Uterus (tissue), 4 donors: ENCODE data around the gene KIAA1143. TPM values are rescaled to one million over a fixed set of nuclear protein-coding genes. Genes with fewer than 3 reads are reported as not detected.

Experiments
- DNase-seq, 2 donors: peaks; one replicate each; pipeline ENCODE4 v3.0.0-alpha.2; 2019 to 2020
- H3K27ac ChIP-seq, 2 donors: fragments of 200-600 bp; sonication (generic); 1 replicate in 1 of 2; 2 replicates in 1 of 2; pipeline ENCODE4 v1.5.1; 2016 to 2018
- H3K27me3 ChIP-seq, 2 donors: fragments of 200-600 bp; sonication (generic); one replicate each; pipeline ENCODE4 v1.5.1; 2018 to 2019; ENCODE audit warnings: control low read depth in 1 of 2
- H3K36me3 ChIP-seq, 2 donors: fragments of 200-600 bp; sonication (generic); one replicate each; pipeline ENCODE4 v1.5.1; 2019; ENCODE audit warnings: control low read depth in 1 of 2
- H3K4me1 ChIP-seq, 2 donors: fragments of 200-600 bp; sonication (generic); one replicate each; pipeline ENCODE4 v1.5.1; 2018 to 2019; ENCODE audit warnings: control low read depth in 1 of 2
- H3K4me3 ChIP-seq, 2 donors: fragments of 200-600 bp; sonication (generic); 1 replicate in 1 of 2; 2 replicates in 1 of 2; pipeline ENCODE4 v1.5.1; 2018 to 2019; ENCODE audit warnings: mild to moderate bottlenecking in 1 of 2
- H3K9me3 ChIP-seq, 2 donors: fragments of 200-600 bp; sonication (generic); one replicate each; pipeline ENCODE4 v1.5.1; 2019; ENCODE audit warnings: control low read depth in 1 of 2
- CTCF ChIP-seq, 4 experiments: fragments of 200-600 bp in 2 of 4; fragments of 450-650 bp in 2 of 4; sonication (generic) in 2 of 4; IDR thresholded peaks; one replicate each; pipeline ENCODE4 v1.5.1; 2016 to 2019; ENCODE audit warnings: antibody characterized with exemption in 4 of 4, mild to moderate bottlenecking in 2 of 4, moderate library complexity in 1 of 4
- POLR2A ChIP-seq, 2 donors: fragments of 450-650 bp; IDR thresholded peaks; one replicate each; pipeline ENCODE4 v1.6.1; 2016; ENCODE audit warnings: antibody characterized with exemption in 2 of 2, mild to moderate bottlenecking in 1 of 2, moderate library complexity in 1 of 2
- intact Hi-C: fragments of 100-400 bp; cut with DNase I; formaldehyde crosslinking; loops from one replicate; pipeline ENCODE4 v1.15.1; 2023; ENCODE audit warnings: low total_unique reads
- total RNA-seq, 4 donors: library from RNA; depleted of rRNA in 3 of 4; stranded (reverse); fragments of >200 nt in 3 of 4; gene quantifications; one replicate each; pipeline versions ENCODE4 v1.1.0 to v1.2.4, GENCODE V29; 2014 to 2023
- donor health status: DM: yes; HTN: yes; CAD: no.

KIAA1143 gene
- total RNA-seq, 4 donors from 2014 or later: 21.5 to 49.6 (median 36.0) TPM

- H3K36me3 ChIP-seq: no peaks in the 10 kb centered on the region
- H3K9me3 ChIP-seq: peaks cover 9 to 79% of the 10 kb centered on the region in 2 donors
- H3K27ac ChIP-seq: no peak overlapping the region
- H3K4me1 ChIP-seq: no peaks in the 10 kb centered on the region
- H3K27me3 ChIP-seq: no peaks in the 10 kb centered on the region
- intact Hi-C loops: no loop called here
- TF ChIP-seq POLR2A (IDR thresholded peaks at IDR 0.05) (no peak), CTCF (IDR thresholded peaks at IDR 0.05) (no peak)
- no peak overlapping the region for H3K4me3 ChIP-seq
- no peak for DNase-seq
Measured at GRCh38 chr3:44721231-44722102, 40.0 kb downstream of the KIAA1143 start.

DNA sequence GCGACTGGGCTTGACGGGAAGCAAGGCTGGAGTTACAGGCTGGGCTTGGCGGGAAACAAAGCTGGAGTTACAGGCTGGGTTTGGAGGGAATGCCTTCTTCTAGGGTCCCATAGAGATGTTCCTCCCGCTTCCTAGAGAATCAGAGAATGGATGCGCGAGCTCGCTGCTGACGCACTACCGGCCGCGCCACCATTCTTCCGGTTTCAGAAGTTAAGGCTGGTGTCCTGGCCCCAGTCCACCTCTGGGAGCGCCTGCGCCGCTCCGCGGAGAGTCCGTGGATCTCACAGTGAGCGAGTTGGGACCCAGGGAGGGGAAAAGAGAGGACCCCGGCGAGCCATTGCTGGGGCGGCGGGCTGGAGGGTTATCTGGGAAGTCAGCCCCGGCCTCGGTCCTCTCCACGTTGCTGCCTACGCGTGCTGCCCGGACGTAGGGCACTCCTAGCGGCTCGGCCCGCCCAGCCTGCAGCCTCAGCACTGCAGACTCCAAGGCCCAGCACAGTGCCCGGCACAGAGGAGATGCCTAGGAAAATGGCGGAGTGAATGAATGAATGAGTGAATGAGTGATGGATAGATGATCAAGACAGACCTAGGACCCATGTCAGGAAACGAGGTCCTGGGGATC, 48.9 kb downstream of the KIAA1143 start, which contains the start of gene ZNF502:
Gene ZNF502 (plus strand): TSS at position 206 of the 621 bp plus-strand sequence. CDS start 7,602 bp downstream, outside the sequence.
- Histone ChIP-seq H3K4me1 (no peaks in the 10 kb centered on the region), H3K4me3 (peak within 1 kb of the TSS; percentile 63 to 91), H3K27ac (peak within 1 kb of the TSS; percentile 63 to 68), H3K36me3 (no peaks in the 10 kb centered on the region), H3K27me3 (no peaks in the 10 kb centered on the region), H3K9me3 (peaks cover 0 to 12% of the 10 kb centered on the region in 2 donors)
- peak; percentile 83 to 87 for DNase-seq
- TF ChIP-seq POLR2A (IDR thresholded peaks at IDR 0.05): peak in 1 of 2 donors; percentile 32
- peak; percentile 17 to 36 (median 30) for TF ChIP-seq CTCF (IDR thresholded peaks at IDR 0.05)
- intact Hi-C loops: no loop called here

Other genes with a start within 250 kb of the KIAA1143 start
- 10 to 100 TPM in 1 of 4 donors, 1 to 10 TPM in 3; 2.4 to 20.0 (median 5.6) TPM for gene ZKSCAN7, start 206.4 kb downstream of the KIAA1143 start, total RNA-seq
- 10 to 100 TPM in 2 of 4 donors, 1 to 10 TPM in 2; 3.8 to 16.3 (median 10.5) TPM for gene ZNF660, start 176.7 kb downstream of the KIAA1143 start, total RNA-seq
- 10 to 100 TPM; 17.6 to 51.2 (median 28.5) TPM for gene ZNF197, start 136.6 kb downstream of the KIAA1143 start, total RNA-seq
- 10 to 100 TPM in 3 of 4 donors, 1 to 10 TPM in 1; 8.2 to 28.3 (median 19.5) TPM for gene ZNF35, start 112.9 kb downstream of the KIAA1143 start, total RNA-seq
- gene ZNF502, start 49.0 kb downstream of the KIAA1143 start, total RNA-seq: 10 to 100 TPM in 1 of 4 donors, 1 to 10 TPM in 3; 2.4 to 20.9 (median 8.8) TPM
- 100 to 1,000 TPM in 1 of 4 donors, 10 to 100 TPM in 1, 1 to 10 TPM in 2; 6.0 to 319 (median 16.2) TPM for gene ZNF501, start 32.0 kb downstream of the KIAA1143 start, total RNA-seq
- gene KIF15, start 175 bp upstream of the KIAA1143 start, total RNA-seq: 10 to 100 TPM in 1 of 4 donors, 1 to 10 TPM in 1, under 1 TPM in 2; 0.51 to 14.7 (median 2.0) TPM
- gene TMEM42, start 100.3 kb upstream of the KIAA1143 start, total RNA-seq: 10 to 100 TPM in 2 of 4 donors, 1 to 10 TPM in 2; 2.6 to 14.9 (median 7.1) TPM
- not detected for gene TGM4, start 113.0 kb upstream of the KIAA1143 start, total RNA-seq
- gene ZDHHC3, start 214.6 kb upstream of the KIAA1143 start, total RNA-seq: 10 to 100 TPM; 29.7 to 76.2 (median 56.2) TPM
- gene EXOSC7, start 214.6 kb upstream of the KIAA1143 start, total RNA-seq: 10 to 100 TPM in 3 of 4 donors, 1 to 10 TPM in 1; 2.4 to 39.2 (median 30.0) TPM